Measurements from ENCODE around the gene PGBD5.

DNA sequence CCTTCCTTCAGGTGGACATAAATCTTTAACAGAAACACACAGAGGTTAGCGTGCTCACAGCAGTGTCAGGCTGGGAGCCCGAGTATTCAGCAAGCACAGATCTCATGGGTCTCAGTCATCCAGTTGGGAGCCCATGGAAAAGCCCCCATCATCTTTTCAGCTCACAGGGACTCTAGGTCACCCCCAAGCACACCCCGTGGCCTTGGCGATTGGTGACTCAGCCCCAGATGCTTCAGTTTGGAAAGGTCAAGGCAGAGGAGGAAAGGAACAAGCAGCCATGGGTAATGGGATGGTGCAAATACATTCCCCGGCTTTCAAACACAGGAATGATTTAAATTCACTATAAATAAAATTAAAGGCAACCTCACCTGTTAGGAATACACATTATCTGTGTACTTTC, 88.9 kb downstream of the PGBD5 start:
- TF ChIP-seq, protein P1, sequence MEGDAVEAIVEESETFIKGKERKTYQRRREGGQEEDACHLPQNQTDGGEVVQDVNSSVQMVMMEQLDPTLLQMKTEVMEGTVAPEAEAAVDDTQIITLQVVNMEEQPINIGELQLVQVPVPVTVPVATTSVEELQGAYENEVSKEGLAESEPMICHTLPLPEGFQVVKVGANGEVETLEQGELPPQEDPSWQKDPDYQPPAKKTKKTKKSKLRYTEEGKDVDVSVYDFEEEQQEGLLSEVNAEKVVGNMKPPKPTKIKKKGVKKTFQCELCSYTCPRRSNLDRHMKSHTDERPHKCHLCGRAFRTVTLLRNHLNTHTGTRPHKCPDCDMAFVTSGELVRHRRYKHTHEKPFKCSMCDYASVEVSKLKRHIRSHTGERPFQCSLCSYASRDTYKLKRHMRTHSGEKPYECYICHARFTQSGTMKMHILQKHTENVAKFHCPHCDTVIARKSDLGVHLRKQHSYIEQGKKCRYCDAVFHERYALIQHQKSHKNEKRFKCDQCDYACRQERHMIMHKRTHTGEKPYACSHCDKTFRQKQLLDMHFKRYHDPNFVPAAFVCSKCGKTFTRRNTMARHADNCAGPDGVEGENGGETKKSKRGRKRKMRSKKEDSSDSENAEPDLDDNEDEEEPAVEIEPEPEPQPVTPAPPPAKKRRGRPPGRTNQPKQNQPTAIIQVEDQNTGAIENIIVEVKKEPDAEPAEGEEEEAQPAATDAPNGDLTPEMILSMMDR (IDR thresholded peaks at IDR 0.05; ENCODE audit: insufficient read depth, low read depth, low read length): no peak
- no peak for TF ChIP-seq EZH2 (IDR thresholded peaks at IDR 0.05; ENCODE audit: insufficient read depth, low read length)

Measured in astrocyte (in vitro differentiated cells and primary cell).